ENCODE measurements around the gene ANKIB1. TPM values are rescaled to one million over a fixed set of nuclear protein-coding genes. Genes with fewer than 3 reads are reported as not detected.

The ANKIB1 gene
- total RNA-seq, 2 donors from 2014 or later, result 25.0 to 32.7 TPM

- Histone ChIP-seq H3K4me1 (no peaks in the 10 kb centered on the region), H3K36me3 (no peaks in the 10 kb centered on the region), H3K27me3 (no peaks in the 10 kb centered on the region), H3K4me3 (no peak overlapping the region), H3K27ac (no peak overlapping the region), H3K9me3 (no peaks in the 10 kb centered on the region)
- DNase-seq (ENCODE audit: low spot score), result no peak
- no peak for TF ChIP-seq CTCF (IDR thresholded peaks at IDR 0.05)
Measured at GRCh38 chr7:92333866-92334265, 88.1 kb downstream of the ANKIB1 start.

GRCh38 chr7:92335574-92335973 is 89.8 kb downstream of the ANKIB1 start:
- H3K27me3 ChIP-seq, result no peaks in the 10 kb centered on the region
- no peaks in the 10 kb centered on the region for H3K4me1 ChIP-seq
- no peak overlapping the region for H3K4me3 ChIP-seq
- H3K27ac ChIP-seq, result no peak overlapping the region
- no peaks in the 10 kb centered on the region for H3K9me3 ChIP-seq
- DNase-seq (ENCODE audit: low spot score), result no peak
- TF ChIP-seq CTCF (IDR thresholded peaks at IDR 0.05), result no peak
- H3K36me3 ChIP-seq, result no peaks in the 10 kb centered on the region

GRCh38 chr7:92336662-92337340 is 91.0 kb downstream of the ANKIB1 start:
- no peaks in the 10 kb centered on the region for H3K36me3 ChIP-seq
- no peaks in the 10 kb centered on the region for H3K27me3 ChIP-seq
- no peak for TF ChIP-seq CTCF (IDR thresholded peaks at IDR 0.05)
- no peak overlapping the region for H3K4me3 ChIP-seq
- H3K27ac ChIP-seq, result no peak overlapping the region
- H3K4me1 ChIP-seq, result no peaks in the 10 kb centered on the region
- no peak for DNase-seq (ENCODE audit: low spot score)
- H3K9me3 ChIP-seq, result no peaks in the 10 kb centered on the region

- no peaks in the 10 kb centered on the region for H3K36me3 ChIP-seq
Measured at GRCh38 chr7:92340016-92340415, 94.2 kb downstream of the ANKIB1 start.

GRCh38 chr7:92343714-92344113 is 97.9 kb downstream of the ANKIB1 start:
- no peak overlapping the region for H3K27ac ChIP-seq
- no peaks in the 10 kb centered on the region for H3K27me3 ChIP-seq
- DNase-seq (ENCODE audit: low spot score), result no peak
- no peak for TF ChIP-seq CTCF (IDR thresholded peaks at IDR 0.05)
- H3K4me1 ChIP-seq, result no peaks in the 10 kb centered on the region
- H3K9me3 ChIP-seq, result no peaks in the 10 kb centered on the region
- H3K36me3 ChIP-seq, result no peaks in the 10 kb centered on the region
- H3K4me3 ChIP-seq, result no peak overlapping the region

More at GRCh38 chr7:92340016-92340415, 94.2 kb downstream of the ANKIB1 start:
- Histone ChIP-seq H3K27me3 (no peaks in the 10 kb centered on the region), H3K27ac (no peak overlapping the region), H3K9me3 (no peaks in the 10 kb centered on the region), H3K4me3 (no peak overlapping the region), H3K4me1 (no peaks in the 10 kb centered on the region)
- DNase-seq (ENCODE audit: low spot score), result no peak
- no peak for TF ChIP-seq CTCF (IDR thresholded peaks at IDR 0.05)

GRCh38 chr7:92352009-92352408 is 106.2 kb downstream of the ANKIB1 start:
- no peaks in the 10 kb centered on the region for H3K27me3 ChIP-seq
- H3K36me3 ChIP-seq, result peaks cover 14% of the 10 kb centered on the region
- no peaks in the 10 kb centered on the region for H3K9me3 ChIP-seq
- H3K4me1 ChIP-seq, result no peaks in the 10 kb centered on the region
- DNase-seq (ENCODE audit: low spot score), result no peak
- no peak for TF ChIP-seq CTCF (IDR thresholded peaks at IDR 0.05)
- H3K4me3 ChIP-seq, result no peak overlapping the region
- no peak overlapping the region for H3K27ac ChIP-seq

Measured in right atrium auricular region (tissue), 2 donors.